GM18519 (cell line): Measurements from ENCODE around the gene NUP210.
"Not testable (repeated sequence)": the region's sequence is repeated elsewhere in the genome, so short reads cannot be mapped to it uniquely, and the experiment has no call there.

Experiments
- ATAC-seq: cut with Tn5 transposase; IDR thresholded peaks from one replicate; pipeline ENCODE4 v1.9.1; 2021; ENCODE audit warnings: mild to moderate bottlenecking, moderate library complexity; ENCODE audit not compliant: unreplicated experiment, low FRiP score

Gene NUP210

GRCh38 chr3:13377741-13378140, 42.4 kb downstream of the NUP210 start:
- not testable (repeated sequence) for ATAC-seq

- ATAC-seq = no peak
Observed at GRCh38 chr3:13377021-13377420, 43.1 kb downstream of the NUP210 start.

- ATAC-seq = no peak
Observed at GRCh38 chr3:13376091-13376490, 44.0 kb downstream of the NUP210 start.

- no peak for ATAC-seq
Observed at GRCh38 chr3:13375464-13375863, 44.7 kb downstream of the NUP210 start.

GRCh38 chr3:13373975-13374586, 46.0 kb downstream of the NUP210 start:
- ATAC-seq = no peak

GRCh38 chr3:13372656-13373055, 47.5 kb downstream of the NUP210 start:
- ATAC-seq = no peak

- no peak for ATAC-seq
Observed at GRCh38 chr3:13372126-13372525, 48.0 kb downstream of the NUP210 start.

- no peak for ATAC-seq
Observed at GRCh38 chr3:13371100-13372075, 48.7 kb downstream of the NUP210 start.

- no peak for ATAC-seq
Observed at GRCh38 chr3:13370609-13371008, 49.5 kb downstream of the NUP210 start.

GRCh38 chr3:13370055-13370454, 50.1 kb downstream of the NUP210 start:
- ATAC-seq = no peak

- no peak for ATAC-seq
Observed at GRCh38 chr3:13368834-13369233, 51.3 kb downstream of the NUP210 start.

- ATAC-seq = no peak
Observed at GRCh38 chr3:13367728-13368127, 52.4 kb downstream of the NUP210 start.

GRCh38 chr3:13365390-13366379, 54.4 kb downstream of the NUP210 start:
- ATAC-seq = no peak

GRCh38 chr3:13364602-13365271, 55.4 kb downstream of the NUP210 start:
- no peak for ATAC-seq

- ATAC-seq = no peak
Observed at GRCh38 chr3:13362551-13362950, 57.6 kb downstream of the NUP210 start.

GRCh38 chr3:13359916-13360315, 60.2 kb downstream of the NUP210 start:
- no peak for ATAC-seq

GRCh38 chr3:13358643-13359042, 61.5 kb downstream of the NUP210 start:
- ATAC-seq = no peak

- ATAC-seq = no peak
Observed at GRCh38 chr3:13358051-13358450, 62.1 kb downstream of the NUP210 start.

GRCh38 chr3:13357074-13357473, 63.0 kb downstream of the NUP210 start:
- no peak for ATAC-seq

GRCh38 chr3:13353936-13354542, 66.1 kb downstream of the NUP210 start:
- ATAC-seq = no peak
